ENCODE data around the gene FAM107A.
A peak's percentile ranks its signal among the peaks of the same experiment; 100 is the strongest.

FAM107A gene

GRCh38 chr3:58575971-58576652, 1.1 kb downstream of the FAM107A start:
- peak overlapping the region; percentile 17 for H3K27ac ChIP-seq (ENCODE audit: low read length)
- H3K4me3 ChIP-seq (ENCODE audit: low read depth in 1 of 2, low read length in 2 of 2), result peak overlapping the region; percentile 30 to 35
- H3K27me3 ChIP-seq (ENCODE audit: low read depth, low read length), result no peaks in the 10 kb centered on the region
- H3K4me1 ChIP-seq (ENCODE audit: control insufficient read depth in 1 of 2, insufficient read depth in 2 of 2, low read length in 2 of 2), result peaks cover 0 to 4% of the 10 kb centered on the region in 2 donors
- H3K9me3 ChIP-seq (ENCODE audit: control insufficient read depth in 1 of 2, low read length in 2 of 2), result no peaks in the 10 kb centered on the region
- no peaks in the 10 kb centered on the region for H3K36me3 ChIP-seq (ENCODE audit: control insufficient read depth in 1 of 2, insufficient read depth in 2 of 2, low read length in 2 of 2)

GRCh38 chr3:58574682-58575081, 2.5 kb downstream of the FAM107A start:
- Histone ChIP-seq H3K4me3 (ENCODE audit: low read depth in 1 of 2, low read length in 2 of 2) (no peak overlapping the region), H3K4me1 (ENCODE audit: control insufficient read depth in 1 of 2, insufficient read depth in 2 of 2, low read length in 2 of 2) (peaks cover 0 to 4% of the 10 kb centered on the region in 2 donors), H3K9me3 (ENCODE audit: control insufficient read depth in 1 of 2, low read length in 2 of 2) (no peaks in the 10 kb centered on the region), H3K27me3 (ENCODE audit: low read depth, low read length) (no peaks in the 10 kb centered on the region), H3K36me3 (ENCODE audit: control insufficient read depth in 1 of 2, insufficient read depth in 2 of 2, low read length in 2 of 2) (no peaks in the 10 kb centered on the region), H3K27ac (ENCODE audit: low read length) (no peak overlapping the region)

- no peaks in the 10 kb centered on the region for H3K27me3 ChIP-seq (ENCODE audit: low read depth, low read length)
- no peaks in the 10 kb centered on the region for H3K9me3 ChIP-seq (ENCODE audit: control insufficient read depth in 1 of 2, low read length in 2 of 2)
- H3K27ac ChIP-seq (ENCODE audit: low read length), result no peak overlapping the region
- H3K36me3 ChIP-seq (ENCODE audit: control insufficient read depth in 1 of 2, insufficient read depth in 2 of 2, low read length in 2 of 2), result no peaks in the 10 kb centered on the region
- H3K4me1 ChIP-seq (ENCODE audit: control insufficient read depth in 1 of 2, insufficient read depth in 2 of 2, low read length in 2 of 2), result peaks cover 0 to 4% of the 10 kb centered on the region in 2 donors
- H3K4me3 ChIP-seq (ENCODE audit: low read depth in 1 of 2, low read length in 2 of 2), result no peak overlapping the region
These were observed 3.1 kb downstream of the FAM107A start for GRCh38 chr3:58574106-58574505.

- Histone ChIP-seq H3K4me3 (ENCODE audit: low read depth in 1 of 2, low read length in 2 of 2) (no peak overlapping the region), H3K27ac (ENCODE audit: low read length) (no peak overlapping the region)
These were observed 3.6 kb downstream of the FAM107A start for GRCh38 chr3:58573640-58574039.

GRCh38 chr3:58572634-58573230, 4.5 kb downstream of the FAM107A start:
- H3K27me3 ChIP-seq (ENCODE audit: low read depth, low read length), result no peaks in the 10 kb centered on the region
- no peak overlapping the region for H3K4me3 ChIP-seq (ENCODE audit: low read depth in 1 of 2, low read length in 2 of 2)
- H3K4me1 ChIP-seq (ENCODE audit: control insufficient read depth in 1 of 2, insufficient read depth in 2 of 2, low read length in 2 of 2), result peaks cover 0 to 4% of the 10 kb centered on the region in 2 donors
- H3K36me3 ChIP-seq (ENCODE audit: control insufficient read depth in 1 of 2, insufficient read depth in 2 of 2, low read length in 2 of 2), result no peaks in the 10 kb centered on the region
- H3K9me3 ChIP-seq (ENCODE audit: control insufficient read depth in 1 of 2, low read length in 2 of 2), result no peaks in the 10 kb centered on the region
- no peak overlapping the region for H3K27ac ChIP-seq (ENCODE audit: low read length)

More at GRCh38 chr3:58573640-58574039, 3.6 kb downstream of the FAM107A start:
- Histone ChIP-seq H3K27me3 (ENCODE audit: low read depth, low read length) (no peaks in the 10 kb centered on the region), H3K9me3 (ENCODE audit: control insufficient read depth in 1 of 2, low read length in 2 of 2) (no peaks in the 10 kb centered on the region), H3K4me1 (ENCODE audit: control insufficient read depth in 1 of 2, insufficient read depth in 2 of 2, low read length in 2 of 2) (peaks cover 0 to 4% of the 10 kb centered on the region in 2 donors), H3K36me3 (ENCODE audit: control insufficient read depth in 1 of 2, insufficient read depth in 2 of 2, low read length in 2 of 2) (no peaks in the 10 kb centered on the region)

GRCh38 chr3:58572013-58572633, 5.1 kb downstream of the FAM107A start:
- Histone ChIP-seq H3K4me1 (ENCODE audit: control insufficient read depth in 1 of 2, insufficient read depth in 2 of 2, low read length in 2 of 2) (peaks cover 0 to 4% of the 10 kb centered on the region in 2 donors), H3K27ac (ENCODE audit: low read length) (no peak overlapping the region), H3K27me3 (ENCODE audit: low read depth, low read length) (no peaks in the 10 kb centered on the region), H3K36me3 (ENCODE audit: control insufficient read depth in 1 of 2, insufficient read depth in 2 of 2, low read length in 2 of 2) (no peaks in the 10 kb centered on the region), H3K4me3 (ENCODE audit: low read depth in 1 of 2, low read length in 2 of 2) (no peak overlapping the region), H3K9me3 (ENCODE audit: control insufficient read depth in 1 of 2, low read length in 2 of 2) (no peaks in the 10 kb centered on the region)

GRCh38 chr3:58570851-58571250, 6.3 kb downstream of the FAM107A start:
- Histone ChIP-seq H3K36me3 (ENCODE audit: control insufficient read depth in 1 of 2, insufficient read depth in 2 of 2, low read length in 2 of 2) (no peaks in the 10 kb centered on the region), H3K9me3 (ENCODE audit: control insufficient read depth in 1 of 2, low read length in 2 of 2) (no peaks in the 10 kb centered on the region), H3K4me1 (ENCODE audit: control insufficient read depth in 1 of 2, insufficient read depth in 2 of 2, low read length in 2 of 2) (peaks cover 0 to 4% of the 10 kb centered on the region in 2 donors), H3K27ac (ENCODE audit: low read length) (no peak overlapping the region), H3K27me3 (ENCODE audit: low read depth, low read length) (no peaks in the 10 kb centered on the region), H3K4me3 (ENCODE audit: low read depth in 1 of 2, low read length in 2 of 2) (no peak overlapping the region)

- Histone ChIP-seq H3K27ac (ENCODE audit: low read length) (no peak overlapping the region), H3K4me3 (ENCODE audit: low read depth in 1 of 2, low read length in 2 of 2) (no peak overlapping the region), H3K9me3 (ENCODE audit: control insufficient read depth in 1 of 2, low read length in 2 of 2) (no peaks in the 10 kb centered on the region), H3K4me1 (ENCODE audit: control insufficient read depth in 1 of 2, insufficient read depth in 2 of 2, low read length in 2 of 2) (peaks cover 0 to 4% of the 10 kb centered on the region in 2 donors), H3K36me3 (ENCODE audit: control insufficient read depth in 1 of 2, insufficient read depth in 2 of 2, low read length in 2 of 2) (no peaks in the 10 kb centered on the region), H3K27me3 (ENCODE audit: low read depth, low read length) (no peaks in the 10 kb centered on the region)
These were observed 7.7 kb downstream of the FAM107A start for GRCh38 chr3:58569287-58570001.

- no peaks in the 10 kb centered on the region for H3K9me3 ChIP-seq (ENCODE audit: control insufficient read depth in 1 of 2, low read length in 2 of 2)
- H3K27ac ChIP-seq (ENCODE audit: low read length), result no peak overlapping the region
- H3K4me3 ChIP-seq (ENCODE audit: low read depth in 1 of 2, low read length in 2 of 2), result no peak overlapping the region
- no peaks in the 10 kb centered on the region for H3K36me3 ChIP-seq (ENCODE audit: control insufficient read depth in 1 of 2, insufficient read depth in 2 of 2, low read length in 2 of 2)
- H3K27me3 ChIP-seq (ENCODE audit: low read depth, low read length), result no peaks in the 10 kb centered on the region
- H3K4me1 ChIP-seq (ENCODE audit: control insufficient read depth in 1 of 2, insufficient read depth in 2 of 2, low read length in 2 of 2), result peaks cover 0 to 2% of the 10 kb centered on the region in 2 donors
These were observed 8.5 kb downstream of the FAM107A start for GRCh38 chr3:58568572-58569286.

- H3K9me3 ChIP-seq (ENCODE audit: control insufficient read depth in 1 of 2, low read length in 2 of 2), result no peaks in the 10 kb centered on the region
- H3K4me1 ChIP-seq (ENCODE audit: control insufficient read depth in 1 of 2, insufficient read depth in 2 of 2, low read length in 2 of 2), result no peaks in the 10 kb centered on the region
- no peaks in the 10 kb centered on the region for H3K27me3 ChIP-seq (ENCODE audit: low read depth, low read length)
- H3K4me3 ChIP-seq (ENCODE audit: low read depth in 1 of 2, low read length in 2 of 2), result no peak overlapping the region
- H3K27ac ChIP-seq (ENCODE audit: low read length), result no peak overlapping the region
- H3K36me3 ChIP-seq (ENCODE audit: control insufficient read depth in 1 of 2, insufficient read depth in 2 of 2, low read length in 2 of 2), result no peaks in the 10 kb centered on the region
These were observed 10.0 kb downstream of the FAM107A start for GRCh38 chr3:58567251-58567515.
